OCI-LY7 (cell line): Measurements from ENCODE around the gene MSRB1. TPM values are rescaled to one million over a fixed set of nuclear protein-coding genes. Genes with fewer than 3 reads are reported as not detected.

ENCODE experiments used
- BruUV-seq: library from RNA; stranded (reverse); fragments of 400-500 nt; replicated peaks from 2 replicates; lab custom pipeline; 2021; lab: Mats Ljungman, UMichigan
- CTCF ChIA-PET: fragments of 300-600 bp; sonication (Branson Sonifier 250); formaldehyde crosslinking; loops from one replicate; lab custom pipeline; 2022; ENCODE audit warnings: antibody characterized with exemption; ENCODE audit not compliant: unreplicated experiment; lab: Charles Lee
- POLR2A ChIA-PET: fragments of 300-600 bp; sonication (Branson Sonifier 250); formaldehyde crosslinking; loops from one replicate; lab custom pipeline; 2022; ENCODE audit warnings: antibody characterized with exemption; lab: Charles Lee
- DNase-seq: peaks from one replicate; pipeline ENCODE4 v3.0.0-alpha.2; 2015; ENCODE audit warnings: low spot score
- H2AFZ ChIP-seq: fragments of 200-600 bp; sonication (generic), shearing (Covaris generic); 2 replicates; pipeline ENCODE4 v1.6.1; 2014; ENCODE audit warnings: mild to moderate bottlenecking, antibody characterized with exemption, low read length, moderate library complexity
- H3K27ac ChIP-seq: fragments of 200-600 bp; sonication (generic); 2 replicates; pipeline ENCODE4 v1.5.1; 2014; ENCODE audit warnings: mixed run types, low read depth, mild to moderate bottlenecking, moderate library complexity, low read length, inconsistent platforms; ENCODE audit not compliant: poor library complexity, severe bottlenecking
- H3K36me3 ChIP-seq: fragments of 200-600 bp; sonication (generic); 2 replicates; pipeline ENCODE4 v1.6.1; 2014; ENCODE audit warnings: mild to moderate bottlenecking, antibody characterized with exemption, low read length, moderate library complexity, mixed read lengths; ENCODE audit not compliant: insufficient read depth
- H3K4me1 ChIP-seq: fragments of 200-600 bp; sonication (generic); 2 replicates; pipeline ENCODE4 v1.5.1; 2014; ENCODE audit warnings: mild to moderate bottlenecking, low read length; ENCODE audit not compliant: insufficient read depth, poor library complexity, severe bottlenecking
- H3K4me2 ChIP-seq: fragments of 200-600 bp; sonication (generic); 2 replicates; pipeline ENCODE4 v1.6.1; 2014; ENCODE audit warnings: mild to moderate bottlenecking, low read length
- H3K4me3 ChIP-seq: fragments of 200-600 bp; sonication (generic); 2 replicates; pipeline ENCODE4 v1.5.1; 2014; ENCODE audit warnings: mild to moderate bottlenecking, low read depth, low read length; ENCODE audit not compliant: poor library complexity, severe bottlenecking
- H3K79me2 ChIP-seq: fragments of 200-600 bp; sonication (generic); 2 replicates; pipeline ENCODE4 v1.6.1; 2016; ENCODE audit warnings: low read depth, mild to moderate bottlenecking, low read length, moderate library complexity, mixed read lengths; ENCODE audit not compliant: insufficient read depth
- H3K9me2 ChIP-seq: fragments of 200-600 bp; sonication (generic); 2 replicates; pipeline ENCODE4 v1.6.1; 2016; ENCODE audit warnings: mild to moderate bottlenecking, low read length, mixed read lengths; ENCODE audit not compliant: insufficient read depth
- H3K9me3 ChIP-seq: fragments of 200-600 bp; sonication (generic); 2 replicates; pipeline ENCODE4 v1.6.1; 2014; ENCODE audit warnings: mild to moderate bottlenecking, mixed run types, low read length, mixed read lengths
- H4K20me1 ChIP-seq: fragments of 200-600 bp; sonication (generic); 2 replicates; pipeline ENCODE4 v1.6.1; 2014; ENCODE audit warnings: mild to moderate bottlenecking, antibody characterized with exemption, low read length, moderate library complexity, mixed read lengths; ENCODE audit not compliant: insufficient read depth
- EZH2phosphoT487 ChIP-seq: fragments of 200-600 bp; sonication (generic); IDR thresholded peaks from 2 replicates; pipeline ENCODE4 v1.6.1; 2018; ENCODE audit warnings: low read depth, borderline replicate concordance, mild to moderate bottlenecking, mixed run types, antibody characterized with exemption, low read length, moderate library complexity, mixed read lengths
- intact Hi-C: fragments of 100-400 bp; cut with micrococcal nuclease; formaldehyde crosslinking; loops from one replicate; pipeline ENCODE4 v1.10.0; 2022; ENCODE audit not compliant: unreplicated experiment
- total RNA-seq, 2 experiments: library from RNA; depleted of rRNA in 1 of 2; stranded (reverse); fragments of >200 nt in 1 of 2; shearing (Covaris generic) in 1 of 2; gene quantifications; 2 replicates each; pipeline ENCODE4 v1.2.3, GENCODE V29; 2014 to 2022
- TF ChIP-seq, protein P1 (sequence below): fragments of 200-600 bp; sonication (generic); conservative IDR thresholded peaks from 2 replicates; pipeline ENCODE4 v1.5.1; 2014; ENCODE audit warnings: mild to moderate bottlenecking, antibody characterized with exemption, low read length, moderate library complexity, mixed read lengths

Gene MSRB1
- total RNA-seq, 2 experiments from 2014 or later = 9.0 to 17.6 TPM

DNA sequence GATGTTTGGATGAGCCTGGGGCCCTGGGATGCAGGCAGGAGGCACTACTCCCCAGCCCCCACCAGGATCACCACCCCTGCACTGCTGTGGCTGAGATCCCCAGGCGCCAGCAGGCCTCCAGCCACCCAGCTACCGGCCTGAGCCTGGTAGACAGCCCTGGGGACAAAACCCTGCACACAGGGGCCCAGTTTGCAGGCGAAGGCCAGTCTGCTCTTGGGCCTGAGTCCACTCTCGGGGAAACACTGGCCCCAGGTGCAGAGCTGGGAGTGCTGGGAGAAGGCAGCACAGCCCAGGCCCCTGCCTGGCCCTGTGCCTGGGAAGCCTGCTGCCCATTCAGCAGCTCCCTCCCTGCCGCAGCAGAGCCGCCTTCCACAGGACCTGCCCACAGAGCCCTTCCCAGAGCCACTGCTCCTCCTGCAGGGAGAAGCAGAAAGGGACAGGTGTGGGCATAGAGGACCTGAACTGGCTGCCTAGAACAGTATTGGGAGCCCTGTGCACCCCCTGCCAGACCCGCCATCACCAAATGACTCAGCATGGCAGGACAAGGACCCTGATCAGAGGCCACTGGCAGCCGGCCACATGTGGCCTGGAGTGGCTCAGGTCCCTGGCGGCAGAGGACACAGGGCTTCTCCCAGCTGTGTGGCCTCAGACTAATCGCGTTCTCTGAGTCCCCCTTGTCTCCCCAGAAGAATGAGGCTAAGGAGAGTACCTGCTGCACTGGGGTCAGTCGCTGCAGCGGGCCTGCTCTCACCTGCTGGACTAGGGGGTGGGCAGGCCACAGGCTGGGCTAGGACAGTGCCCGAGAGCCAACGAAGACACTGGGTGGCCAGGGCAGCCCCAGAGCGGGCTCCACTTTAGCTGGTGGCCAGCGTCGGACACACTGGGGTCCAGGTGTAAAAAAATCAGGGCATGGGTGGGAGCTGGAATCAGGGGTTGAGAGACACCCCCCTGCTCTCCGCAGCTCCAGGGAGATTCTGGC, 10.7 kb downstream of the MSRB1 start:
- H3K4me3 ChIP-seq = no peak overlapping the region
- H3K9me2 ChIP-seq = no peaks in the 10 kb centered on the region
- H3K36me3 ChIP-seq = no peaks in the 10 kb centered on the region
- POLR2A ChIA-PET = no interaction called here
- no peaks in the 10 kb centered on the region for H3K79me2 ChIP-seq
- peaks cover 6% of the 10 kb centered on the region for H3K4me1 ChIP-seq
- no TSS peak for BruUV-seq
- intact Hi-C loops = no loop called here
- no peaks in the 10 kb centered on the region for H4K20me1 ChIP-seq
- CTCF ChIA-PET = no interaction called here
- DNase-seq = no peak
- no peak overlapping the region for H3K4me2 ChIP-seq
- no peak overlapping the region for H2AFZ ChIP-seq
- TF ChIP-seq, protein P1, sequence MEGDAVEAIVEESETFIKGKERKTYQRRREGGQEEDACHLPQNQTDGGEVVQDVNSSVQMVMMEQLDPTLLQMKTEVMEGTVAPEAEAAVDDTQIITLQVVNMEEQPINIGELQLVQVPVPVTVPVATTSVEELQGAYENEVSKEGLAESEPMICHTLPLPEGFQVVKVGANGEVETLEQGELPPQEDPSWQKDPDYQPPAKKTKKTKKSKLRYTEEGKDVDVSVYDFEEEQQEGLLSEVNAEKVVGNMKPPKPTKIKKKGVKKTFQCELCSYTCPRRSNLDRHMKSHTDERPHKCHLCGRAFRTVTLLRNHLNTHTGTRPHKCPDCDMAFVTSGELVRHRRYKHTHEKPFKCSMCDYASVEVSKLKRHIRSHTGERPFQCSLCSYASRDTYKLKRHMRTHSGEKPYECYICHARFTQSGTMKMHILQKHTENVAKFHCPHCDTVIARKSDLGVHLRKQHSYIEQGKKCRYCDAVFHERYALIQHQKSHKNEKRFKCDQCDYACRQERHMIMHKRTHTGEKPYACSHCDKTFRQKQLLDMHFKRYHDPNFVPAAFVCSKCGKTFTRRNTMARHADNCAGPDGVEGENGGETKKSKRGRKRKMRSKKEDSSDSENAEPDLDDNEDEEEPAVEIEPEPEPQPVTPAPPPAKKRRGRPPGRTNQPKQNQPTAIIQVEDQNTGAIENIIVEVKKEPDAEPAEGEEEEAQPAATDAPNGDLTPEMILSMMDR = no peak
- TF ChIP-seq EZH2phosphoT487 = no peak
- H3K9me3 ChIP-seq = no peaks in the 10 kb centered on the region
- no peak overlapping the region for H3K27ac ChIP-seq

DNA sequence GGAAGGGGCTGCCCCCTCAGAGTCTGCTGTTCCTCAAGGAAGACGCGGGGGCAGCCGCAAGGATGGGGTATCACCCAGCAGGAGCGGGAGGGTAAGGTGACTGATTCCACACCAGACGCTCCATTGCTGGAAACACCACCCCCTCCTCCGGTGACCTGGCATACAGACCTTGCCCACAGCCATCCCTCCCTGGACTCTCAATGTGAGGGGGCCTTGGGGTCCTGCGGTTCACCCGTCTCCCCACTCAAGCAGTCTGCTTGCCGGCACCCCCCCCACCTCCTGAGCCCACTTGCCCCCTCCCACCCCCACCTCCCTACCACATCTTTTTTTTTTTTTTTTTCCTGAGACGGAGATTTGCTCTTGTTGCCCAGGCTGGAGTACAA, 12.7 kb downstream of the MSRB1 start:
- BruUV-seq = no TSS peak
- H3K4me1 ChIP-seq = peaks cover 6% of the 10 kb centered on the region
- peak overlapping the region; percentile 71; the same call in 1 of the 2 replicates for H2AFZ ChIP-seq
- H4K20me1 ChIP-seq = no peaks in the 10 kb centered on the region
- H3K79me2 ChIP-seq = no peaks in the 10 kb centered on the region
- TF ChIP-seq, protein P1 = no peak
- TF ChIP-seq EZH2phosphoT487 = no peak
- ChIA-PET CTCF (no interaction called here), POLR2A (interaction anchor here (0.6 kb wide), 1 partner anchor 9 kb away, joined by 3 read pairs; no protein-coding TSS in a partner anchor)
- H3K4me3 ChIP-seq = no peak overlapping the region
- H3K9me2 ChIP-seq = no peaks in the 10 kb centered on the region
- H3K4me2 ChIP-seq = no peak overlapping the region
- intact Hi-C loops = no loop called here
- no peak for DNase-seq
- no peak overlapping the region for H3K27ac ChIP-seq
- H3K9me3 ChIP-seq = no peaks in the 10 kb centered on the region
- H3K36me3 ChIP-seq = no peaks in the 10 kb centered on the region
